DMS53 treated with DMSO at 0.1 percent for 48 hours (cell line): ENCODE results near the gene FOXJ2.
"Not testable (repeated sequence)": the region's sequence is repeated elsewhere in the genome, so short reads cannot be mapped to it uniquely, and the experiment has no call there.

Experiments used
- DNase-seq: peaks from one replicate; lab custom pipeline; 2025; ENCODE audit not compliant: unreplicated experiment; lab: John Stamatoyannopoulos, UW

The FOXJ2 gene

GRCh38 chr12:8032242-8033152, at the start of gene FOXJ2:
Gene FOXJ2 (plus strand): TSS chr12:8032716. CDS start chr12:8039833, 7,117 bp downstream.
- peak; percentile 58 for DNase-seq

- DNase-seq: not testable (repeated sequence)
These were observed 49.5 kb upstream of the FOXJ2 start for GRCh38 chr12:7983019-7983418.

- not testable (repeated sequence) for DNase-seq
These were observed 49.1 kb upstream of the FOXJ2 start for GRCh38 chr12:7983460-7983859.

- no peak for DNase-seq
These were observed 47.6 kb upstream of the FOXJ2 start for GRCh38 chr12:7984900-7985299.

- DNase-seq: no peak
These were observed 46.6 kb upstream of the FOXJ2 start for GRCh38 chr12:7985802-7986418.

GRCh38 chr12:7989827-7990491, 42.6 kb upstream of the FOXJ2 start:
- DNase-seq: no peak

GRCh38 chr12:7991535-7991934, 41.0 kb upstream of the FOXJ2 start:
- no peak for DNase-seq

GRCh38 chr12:7994731-7995205, 37.7 kb upstream of the FOXJ2 start:
- DNase-seq: no peak

- peak; percentile 79 for DNase-seq
These were observed 37.1 kb upstream of the FOXJ2 start for GRCh38 chr12:7995266-7995963.

- DNase-seq: not testable (repeated sequence)
These were observed 31.7 kb upstream of the FOXJ2 start for GRCh38 chr12:8000827-8001226.

- not testable (repeated sequence) for DNase-seq
These were observed 31.0 kb upstream of the FOXJ2 start for GRCh38 chr12:8001496-8001895.

- DNase-seq: not testable (repeated sequence)
These were observed 27.6 kb upstream of the FOXJ2 start for GRCh38 chr12:8004897-8005296.

GRCh38 chr12:8011331-8011730, 21.2 kb upstream of the FOXJ2 start:
- no peak for DNase-seq

GRCh38 chr12:8012651-8013309, 19.7 kb upstream of the FOXJ2 start:
- DNase-seq: no peak

GRCh38 chr12:8014836-8015235, 17.7 kb upstream of the FOXJ2 start:
- no peak for DNase-seq

- DNase-seq: not testable (repeated sequence)
These were observed 14.3 kb upstream of the FOXJ2 start for GRCh38 chr12:8018213-8018612.

- DNase-seq: no peak
These were observed 13.6 kb upstream of the FOXJ2 start for GRCh38 chr12:8018666-8019581.

GRCh38 chr12:8026291-8026900, 6.1 kb upstream of the FOXJ2 start:
- DNase-seq: peak; percentile 96

- no peak for DNase-seq
These were observed 4.7 kb upstream of the FOXJ2 start for GRCh38 chr12:8027856-8028255.
